Measurements from ENCODE around the gene DLX3. TPM values are rescaled to one million over a fixed set of nuclear protein-coding genes. Genes with fewer than 3 reads are reported as not detected.

The DLX3 gene
- polyA plus RNA-seq, 3 donors = not detected

DNA sequence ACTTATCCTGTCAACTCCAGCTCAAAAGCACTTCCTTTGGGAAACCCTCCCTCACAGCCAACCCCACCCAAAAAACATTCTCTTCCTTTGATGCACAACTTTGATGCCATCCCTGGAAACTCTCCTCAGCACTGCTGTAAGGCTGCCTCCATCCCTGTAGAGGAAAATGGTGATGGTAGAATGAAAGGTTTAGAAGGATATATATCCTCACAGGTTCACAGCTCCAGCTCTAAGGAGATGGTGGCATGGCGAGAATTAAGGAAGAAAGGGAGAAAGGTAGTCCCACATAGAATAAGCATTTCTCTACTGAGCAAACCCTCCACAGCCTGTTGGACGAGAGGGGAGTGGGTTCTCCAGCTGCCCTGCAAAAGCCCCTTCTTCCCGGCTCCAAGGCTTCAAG is 28.3 kb downstream of the DLX3 start:
- Histone ChIP-seq H3K79me2 (ENCODE audit: insufficient read depth, low read length) (no peaks in the 10 kb centered on the region), H2AFZ (ENCODE audit: insufficient read depth, low read depth, low read length, poor library complexity, severe bottlenecking) (no peak overlapping the region), H3K9me3 (replicated peaks in 1 of 2; ENCODE audit: control insufficient read depth in 1 of 2, insufficient read depth in 1 of 2, low read length in 2 of 2) (peaks cover 0 to 34% of the 10 kb centered on the region in 2 donors), H3K27ac (ENCODE audit: low read depth in 1 of 2, low read length in 2 of 2) (no peak overlapping the region), H3K4me1 (ENCODE audit: control insufficient read depth in 1 of 2, insufficient read depth in 2 of 2, low read length in 2 of 2) (peaks cover 73 to 79% of the 10 kb centered on the region in 2 donors), H3K4me3 (replicated peaks in 1 of 3; ENCODE audit: low read depth in 2 of 3, low read length in 3 of 3) (peak overlapping the region in 1 of 3 experiments; percentile 72), H3K27me3 (ENCODE audit: control insufficient read depth in 2 of 2, insufficient read depth in 2 of 2, low read length in 2 of 2) (peaks cover 49 to 75% of the 10 kb centered on the region in 2 donors), H4K20me1 (ENCODE audit: insufficient read depth, low read length) (no peaks in the 10 kb centered on the region), H3K36me3 (replicated peaks in 1 of 2; ENCODE audit: control insufficient read depth in 1 of 2, insufficient read depth in 2 of 2, low read length in 2 of 2) (no peaks in the 10 kb centered on the region), H3K9ac (ENCODE audit: insufficient read depth, low read length, poor library complexity, severe bottlenecking) (no peak overlapping the region), H3K4me2 (replicated peaks; ENCODE audit: extremely low read depth, low read length, poor library complexity, severe bottlenecking) (peak overlapping the region; percentile 76)
- intact Hi-C loops (cut with micrococcal nuclease) = no loop called here
- H3K27me3 Mint-ChIP-seq (ENCODE audit: low read depth in 3 of 3) = peaks cover 68 to 87% (median 80%) of the 10 kb centered on the region in 3 donors
- no peak for DNase-seq
- H3K4me1 Mint-ChIP-seq = peaks cover 85% of the 10 kb centered on the region
- no peak overlapping the region for H3K27ac Mint-ChIP-seq
- WGBS (ENCODE audit: insufficient coverage) = no CpG with 5 or more reads among the region's 3 CpGs
- H3K4me3 Mint-ChIP-seq = peak overlapping the region in 1 of 2 donors; percentile 94
- peaks cover 29 to 43% of the 10 kb centered on the region in 2 donors for H3K36me3 Mint-ChIP-seq
- no peak for TF ChIP-seq CTCF (IDR thresholded peaks at IDR 0.05)
- H3K9me3 Mint-ChIP-seq = peaks cover 0 to 44% (median 28%) of the 10 kb centered on the region in 7 donors

- WGBS (ENCODE audit: insufficient coverage) = 0% methylated on average over 2 of the region's 16 CpGs
- Histone ChIP-seq H3K27ac (ENCODE audit: low read depth in 1 of 2, low read length in 2 of 2) (no peak overlapping the region), H3K9me3 (replicated peaks in 1 of 2; ENCODE audit: control insufficient read depth in 1 of 2, insufficient read depth in 1 of 2, low read length in 2 of 2) (peaks cover 0 to 23% of the 10 kb centered on the region in 2 donors), H3K79me2 (ENCODE audit: insufficient read depth, low read length) (no peaks in the 10 kb centered on the region), H3K4me2 (replicated peaks; ENCODE audit: extremely low read depth, low read length, poor library complexity, severe bottlenecking) (peak overlapping the region; percentile 76), H2AFZ (ENCODE audit: insufficient read depth, low read depth, low read length, poor library complexity, severe bottlenecking) (peak overlapping the region; percentile 41), H3K4me3 (replicated peaks in 1 of 3; ENCODE audit: low read depth in 2 of 3, low read length in 3 of 3) (peak overlapping the region; percentile 3 to 72 (median 31)), H3K4me1 (ENCODE audit: control insufficient read depth in 1 of 2, insufficient read depth in 2 of 2, low read length in 2 of 2) (peaks cover 67 to 72% of the 10 kb centered on the region in 2 donors), H3K9ac (ENCODE audit: insufficient read depth, low read length, poor library complexity, severe bottlenecking) (peak overlapping the region; percentile 29), H3K36me3 (replicated peaks in 1 of 2; ENCODE audit: control insufficient read depth in 1 of 2, insufficient read depth in 2 of 2, low read length in 2 of 2) (no peaks in the 10 kb centered on the region), H4K20me1 (ENCODE audit: insufficient read depth, low read length) (no peaks in the 10 kb centered on the region), H3K27me3 (ENCODE audit: control insufficient read depth in 2 of 2, insufficient read depth in 2 of 2, low read length in 2 of 2) (peaks cover 36 to 74% of the 10 kb centered on the region in 2 donors)
- H3K4me1 Mint-ChIP-seq = peaks cover 72% of the 10 kb centered on the region
- intact Hi-C loops (cut with micrococcal nuclease) = no loop called here
- peak overlapping the region in 1 of 7 donors; percentile 77 for H3K27ac Mint-ChIP-seq
- TF ChIP-seq CTCF (IDR thresholded peaks at IDR 0.05) = no peak
- H3K36me3 Mint-ChIP-seq = peaks cover 22 to 35% of the 10 kb centered on the region in 2 donors
- peak; percentile 22 to 59 (median 55) for DNase-seq
- H3K9me3 Mint-ChIP-seq = peaks cover 0 to 35% (median 25%) of the 10 kb centered on the region in 7 donors
- H3K4me3 Mint-ChIP-seq = peak overlapping the region; percentile 73 to 94
- H3K27me3 Mint-ChIP-seq (ENCODE audit: low read depth in 3 of 3) = peaks cover 66 to 87% (median 78%) of the 10 kb centered on the region in 3 donors
Observed at GRCh38 chr17:49965524-49965909, 29.5 kb downstream of the DLX3 start.
